Measurements from ENCODE around the gene TRPT1. TPM values are rescaled to one million over a fixed set of nuclear protein-coding genes. Genes with fewer than 3 reads are reported as not detected.

The TRPT1 gene
- polyA plus RNA-seq, 1 donor from 2014 or later = 75.0 TPM

GRCh38 chr11:64243236-64243854 lies 17.4 kb upstream of the TRPT1 start:
- Mint-ChIP-seq H3K36me3 (peaks cover under 1% of the 10 kb centered on the region), H3K4me1 (peaks cover 24 to 29% (median 27%) of the 10 kb centered on the region in 3 donors)

GRCh38 chr11:64241491-64242374 lies 15.7 kb upstream of the TRPT1 start:
- Mint-ChIP-seq H3K9me3 (no peaks in the 10 kb centered on the region), H3K27me3 (no peaks in the 10 kb centered on the region), H3K4me3 (peak overlapping the region; percentile 87 to 98 (median 96)), H3K36me3 (peaks cover 1% of the 10 kb centered on the region), H3K4me1 (peaks cover 33 to 42% (median 37%) of the 10 kb centered on the region in 3 donors), H3K27ac (peak overlapping the region; percentile 99 to 100 (median 100))

More at GRCh38 chr11:64243236-64243854, 17.4 kb upstream of the TRPT1 start:
- H3K4me3 Mint-ChIP-seq = peak overlapping the region; percentile 32 to 89 (median 65)
- H3K27ac Mint-ChIP-seq = peak overlapping the region in 2 of 3 donors; percentile 19 to 90
- H3K27me3 Mint-ChIP-seq = no peaks in the 10 kb centered on the region
- no peaks in the 10 kb centered on the region for H3K9me3 Mint-ChIP-seq

GRCh38 chr11:64241241-64241490 lies 15.2 kb upstream of the TRPT1 start:
- H3K4me1 Mint-ChIP-seq = peaks cover 33 to 42% (median 37%) of the 10 kb centered on the region in 3 donors
- H3K9me3 Mint-ChIP-seq = no peaks in the 10 kb centered on the region
- H3K36me3 Mint-ChIP-seq = peaks cover 1% of the 10 kb centered on the region
- peak overlapping the region; percentile 99 to 100 (median 100) for H3K27ac Mint-ChIP-seq
- peak overlapping the region; percentile 87 to 98 (median 96) for H3K4me3 Mint-ChIP-seq
- no peaks in the 10 kb centered on the region for H3K27me3 Mint-ChIP-seq

GRCh38 chr11:64240435-64241240 lies 14.7 kb upstream of the TRPT1 start, which contains the start of gene FKBP2:
FKBP2 (plus strand) TSS chr11:64241095; CDS start chr11:64242388, 1,293 bp downstream.
- Mint-ChIP-seq H3K36me3 (peaks cover 1% of the 10 kb centered on the region), H3K9me3 (no peaks in the 10 kb centered on the region), H3K4me1 (peaks cover 33 to 40% (median 37%) of the 10 kb centered on the region in 3 donors), H3K27ac (peak within 1 kb of the TSS; percentile 99 to 100 (median 100)), H3K27me3 (no peaks in the 10 kb centered on the region), H3K4me3 (peak within 1 kb of the TSS; percentile 87 to 98 (median 96))

- Mint-ChIP-seq H3K4me1 (peaks cover 38 to 45% (median 44%) of the 10 kb centered on the region in 3 donors), H3K9me3 (no peaks in the 10 kb centered on the region)
These were observed 13.9 kb upstream of the TRPT1 start for GRCh38 chr11:64239662-64240434.

GRCh38 chr11:64238999-64239398 lies 13.0 kb upstream of the TRPT1 start:
- H3K4me3 Mint-ChIP-seq = peak overlapping the region; percentile 21 to 95 (median 52)
- no peaks in the 10 kb centered on the region for H3K27me3 Mint-ChIP-seq
- no peaks in the 10 kb centered on the region for H3K9me3 Mint-ChIP-seq
- peaks cover 38 to 45% (median 44%) of the 10 kb centered on the region in 3 donors for H3K4me1 Mint-ChIP-seq
- H3K36me3 Mint-ChIP-seq = peaks cover 3% of the 10 kb centered on the region
- peak overlapping the region; percentile 96 to 100 (median 100) for H3K27ac Mint-ChIP-seq

More at GRCh38 chr11:64239662-64240434, 13.9 kb upstream of the TRPT1 start:
- peak overlapping the region; percentile 99 to 100 (median 100) for H3K27ac Mint-ChIP-seq
- H3K36me3 Mint-ChIP-seq = peaks cover 3% of the 10 kb centered on the region
- peak overlapping the region; percentile 87 to 98 (median 96) for H3K4me3 Mint-ChIP-seq
- H3K27me3 Mint-ChIP-seq = no peaks in the 10 kb centered on the region

GRCh38 chr11:64238076-64238475 lies 12.1 kb upstream of the TRPT1 start:
- H3K4me3 Mint-ChIP-seq = peak overlapping the region; percentile 41 to 95 (median 76)

GRCh38 chr11:64237484-64237951 lies 11.5 kb upstream of the TRPT1 start:
- peak overlapping the region; percentile 96 to 100 (median 100) for H3K27ac Mint-ChIP-seq
- H3K4me3 Mint-ChIP-seq = peak overlapping the region; percentile 41 to 95 (median 78)
- H3K9me3 Mint-ChIP-seq = no peaks in the 10 kb centered on the region
- H3K36me3 Mint-ChIP-seq = peaks cover 3% of the 10 kb centered on the region
- H3K27me3 Mint-ChIP-seq = no peaks in the 10 kb centered on the region
- H3K4me1 Mint-ChIP-seq = peaks cover 38 to 45% (median 40%) of the 10 kb centered on the region in 3 donors

More at GRCh38 chr11:64238076-64238475, 12.1 kb upstream of the TRPT1 start:
- Mint-ChIP-seq H3K9me3 (no peaks in the 10 kb centered on the region), H3K4me1 (peaks cover 38 to 47% (median 41%) of the 10 kb centered on the region in 3 donors), H3K36me3 (peaks cover 3% of the 10 kb centered on the region), H3K27ac (peak overlapping the region; percentile 96 to 100 (median 100)), H3K27me3 (no peaks in the 10 kb centered on the region)

- Mint-ChIP-seq H3K4me3 (peak overlapping the region; percentile 91 to 97 (median 94)), H3K9me3 (no peaks in the 10 kb centered on the region), H3K36me3 (peaks cover 3% of the 10 kb centered on the region), H3K27ac (peak overlapping the region; percentile 88 to 100 (median 93)), H3K4me1 (peaks cover 30 to 52% (median 44%) of the 10 kb centered on the region in 3 donors), H3K27me3 (no peaks in the 10 kb centered on the region)
These were observed 9.6 kb upstream of the TRPT1 start for GRCh38 chr11:64235437-64236161.

- H3K4me3 Mint-ChIP-seq = peak overlapping the region; percentile 91 to 97 (median 94)
- peaks cover 3% of the 10 kb centered on the region for H3K36me3 Mint-ChIP-seq
- no peaks in the 10 kb centered on the region for H3K27me3 Mint-ChIP-seq
- peak overlapping the region; percentile 88 to 100 (median 93) for H3K27ac Mint-ChIP-seq
- H3K9me3 Mint-ChIP-seq = no peaks in the 10 kb centered on the region
- peaks cover 29 to 45% (median 42%) of the 10 kb centered on the region in 3 donors for H3K4me1 Mint-ChIP-seq
These were observed 8.8 kb upstream of the TRPT1 start for GRCh38 chr11:64234647-64235379.

- Mint-ChIP-seq H3K36me3 (peaks cover 3% of the 10 kb centered on the region), H3K27me3 (no peaks in the 10 kb centered on the region), H3K9me3 (no peaks in the 10 kb centered on the region), H3K4me1 (peaks cover 35 to 47% (median 38%) of the 10 kb centered on the region in 3 donors), H3K4me3 (peak within 1 kb of the TSS; percentile 92 to 98 (median 96)), H3K27ac (peak within 1 kb of the TSS; percentile 88 to 100 (median 93))
These were observed 8.1 kb upstream of the TRPT1 start, which contains the start of gene VEGFB for GRCh38 chr11:64233913-64234586. VEGFB (plus strand) TSS chr11:64234584; CDS start chr11:64234834, 250 bp downstream.

- Mint-ChIP-seq H3K9me3 (no peaks in the 10 kb centered on the region), H3K4me3 (peak overlapping the region; percentile 72 to 98 (median 82)), H3K4me1 (peaks cover 24 to 38% (median 33%) of the 10 kb centered on the region in 3 donors), H3K36me3 (peaks cover 2% of the 10 kb centered on the region), H3K27ac (peak overlapping the region in 2 of 3 donors; percentile 86 to 99), H3K27me3 (no peaks in the 10 kb centered on the region)
These were observed 7.0 kb upstream of the TRPT1 start for GRCh38 chr11:64232967-64233315.

Measured in IgD-negative memory B cell (primary cell).